LNCAP (cell line): ENCODE results near the gene RIMKLB.

ENCODE experiments used
- CTCF ChIP-seq: fragments of 450-650 bp; IDR thresholded peaks from 2 replicates; pipeline ENCODE4 v1.5.1; 2017; ENCODE audit warnings: mild to moderate bottlenecking

The RIMKLB gene

DNA sequence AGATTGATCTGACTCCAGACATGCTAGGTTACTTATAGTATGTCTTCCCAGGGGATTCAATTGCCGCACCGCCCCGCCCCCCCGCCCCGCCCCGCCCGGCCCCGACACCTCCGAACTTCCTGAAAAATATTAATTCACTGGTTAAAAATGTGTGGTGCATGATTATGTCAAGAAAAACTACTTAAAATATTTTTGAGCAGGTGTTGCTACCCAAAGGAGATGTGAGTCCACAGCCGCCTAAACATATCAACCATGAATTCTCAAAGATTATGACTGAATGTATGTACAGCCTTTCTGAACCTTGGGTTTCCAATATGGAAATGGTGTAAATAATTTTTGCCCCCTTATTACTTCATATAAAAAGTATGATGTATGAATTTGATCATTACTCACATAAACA, 2.7 kb upstream of the RIMKLB start:
- no peak for TF ChIP-seq CTCF

DNA sequence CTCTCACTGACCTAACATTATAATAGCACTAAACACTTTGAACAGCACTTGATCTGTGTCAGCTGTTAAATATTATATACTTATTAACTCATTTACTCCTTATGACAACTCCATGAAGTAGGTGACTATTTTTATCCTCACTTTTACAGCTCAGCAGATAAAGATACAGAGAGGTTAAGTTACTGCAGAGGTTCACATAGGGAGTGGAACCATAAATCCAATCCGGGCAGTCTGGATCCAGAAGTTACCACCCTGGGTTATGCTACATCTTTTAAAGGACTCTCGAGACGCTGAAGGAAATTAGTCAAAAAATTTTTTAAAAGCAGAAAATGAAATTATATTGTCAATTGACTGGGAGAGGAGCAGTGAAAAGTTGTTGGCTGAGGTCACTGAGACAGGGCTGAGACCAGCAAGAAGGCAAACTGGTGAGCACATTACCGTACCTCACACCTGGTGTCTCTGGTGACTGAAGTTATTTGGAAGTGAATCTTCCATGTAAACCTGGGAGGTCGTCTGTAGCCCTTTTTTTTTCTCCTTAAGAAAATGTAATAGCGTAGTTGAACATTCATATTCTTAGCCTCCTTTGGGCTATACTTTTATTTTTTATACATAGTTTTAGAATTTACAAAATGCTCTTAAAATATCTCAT, 1.2 kb upstream of the RIMKLB start:
- TF ChIP-seq CTCF: no peak

GRCh38 chr12:8697120-8697475, 693 bp upstream of the RIMKLB start:
- no peak for TF ChIP-seq CTCF

DNA sequence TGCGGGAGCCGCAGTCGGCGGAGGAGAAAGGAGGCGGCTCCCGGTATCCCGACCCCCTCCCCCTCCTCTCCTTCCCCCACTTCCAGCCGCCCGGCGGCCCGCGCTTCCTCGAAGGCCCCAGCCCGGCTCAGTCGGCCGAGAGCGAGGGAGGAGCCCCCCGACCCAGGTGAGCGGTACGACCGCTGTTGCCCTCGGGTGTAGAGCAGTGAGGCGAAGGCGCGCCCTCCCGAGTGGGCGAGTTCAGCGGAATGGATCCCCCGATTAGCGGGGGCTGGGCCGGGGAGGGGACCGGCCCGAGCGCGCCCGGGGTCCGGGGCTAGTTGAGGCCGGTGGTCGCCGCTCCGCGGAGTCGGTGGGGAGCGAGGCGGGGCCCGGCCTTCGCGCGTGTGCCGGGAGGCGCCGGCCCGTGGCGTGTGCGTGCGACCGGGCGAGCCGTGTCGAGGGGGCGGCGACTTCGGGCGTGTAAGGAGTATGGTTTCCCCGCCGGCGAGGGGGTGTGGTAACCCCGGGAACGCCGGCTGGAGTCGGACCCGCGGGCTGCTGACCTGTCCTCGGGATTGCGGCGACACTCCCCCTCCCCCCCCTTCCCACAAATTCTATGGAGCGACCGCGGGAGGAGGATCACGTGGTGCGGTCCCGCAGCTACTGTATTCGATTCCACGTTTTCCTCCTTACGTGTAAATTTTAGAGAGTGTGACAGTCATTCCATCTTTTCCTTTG, 501 bp downstream of the RIMKLB start:
- no peak for TF ChIP-seq CTCF

DNA sequence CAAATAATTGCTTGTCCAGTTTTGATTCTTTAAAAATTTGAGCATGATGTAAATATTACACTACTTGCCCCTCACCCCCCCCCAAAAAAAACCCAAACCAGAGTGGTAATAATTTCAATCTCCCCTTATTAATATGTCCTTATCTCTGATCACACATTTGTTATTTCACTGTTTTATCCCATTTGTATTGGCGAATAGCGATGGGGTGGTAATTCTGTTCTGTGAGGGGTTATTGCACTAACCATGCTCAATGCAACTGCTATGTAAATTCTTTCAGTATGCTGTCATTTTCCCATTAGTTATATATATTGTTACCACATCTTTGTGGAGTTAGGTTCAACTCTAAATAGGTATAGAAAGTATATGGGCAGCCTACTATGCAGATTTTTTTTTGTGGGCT, 1.1 kb downstream of the RIMKLB start:
- no peak for TF ChIP-seq CTCF

DNA sequence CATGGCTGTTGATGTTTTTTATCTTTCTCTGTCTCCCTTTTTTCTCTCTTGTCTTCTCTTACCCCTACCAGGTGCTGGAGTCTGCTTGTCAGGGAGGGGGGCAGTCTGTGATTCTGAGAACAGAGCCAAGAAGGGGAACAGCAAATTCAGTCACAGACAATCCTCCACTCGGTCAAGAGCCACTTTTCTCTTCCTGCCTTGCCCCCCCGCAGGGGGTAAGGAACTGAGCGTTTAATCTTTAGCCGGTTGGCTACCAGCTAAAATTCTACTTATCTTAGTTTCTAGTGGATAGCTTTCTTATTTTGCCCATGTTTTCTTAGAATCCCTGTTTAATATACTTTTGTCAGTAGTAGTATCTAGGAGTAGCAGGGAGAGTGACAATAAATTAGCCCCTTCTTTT, 1.9 kb downstream of the RIMKLB start:
- TF ChIP-seq CTCF: no peak

- no peak for TF ChIP-seq CTCF
Observed at GRCh38 chr12:8701046-8701660, 3.4 kb downstream of the RIMKLB start.
